ENCODE measurements around the gene FBXO36. TPM values are rescaled to one million over a fixed set of nuclear protein-coding genes. Genes with fewer than 3 reads are reported as not detected.
"Not testable (repeated sequence)": the region's sequence is repeated elsewhere in the genome, so short reads cannot be mapped to it uniquely, and the experiment has no call there.

Gene FBXO36
- total RNA-seq, 1 experiment from 2014 or later = 2.6 TPM

GRCh38 chr2:229956491-229956890 is 34.2 kb downstream of the FBXO36 start:
- H3K9me3 ChIP-seq (ENCODE audit: low read length) = no peaks in the 10 kb centered on the region
- H2AFZ ChIP-seq (ENCODE audit: low read length) = no peak overlapping the region
- no peak overlapping the region for H3K4me2 ChIP-seq (ENCODE audit: low read depth, low read length, poor library complexity, severe bottlenecking)
- DNase-seq = no peak
- H3K36me3 ChIP-seq (ENCODE audit: insufficient read depth, low read length) = no peaks in the 10 kb centered on the region
- no peak overlapping the region for H3K27ac ChIP-seq (ENCODE audit: low read length)
- no peaks in the 10 kb centered on the region for H3K79me2 ChIP-seq (ENCODE audit: low read length)
- no peak overlapping the region for H3K4me3 ChIP-seq (ENCODE audit: low read length)
- no peaks in the 10 kb centered on the region for H3K4me1 ChIP-seq (ENCODE audit: low read length)
- H3K27me3 ChIP-seq (ENCODE audit: low read length) = no peaks in the 10 kb centered on the region
- no peaks in the 10 kb centered on the region for H3K9me2 ChIP-seq (replicated peaks; ENCODE audit: insufficient read depth, low read length)
- no peak overlapping the region for H3K9ac ChIP-seq (ENCODE audit: low read length)
- no peaks in the 10 kb centered on the region for H4K20me1 ChIP-seq (ENCODE audit: insufficient read depth, low read depth, low read length)

GRCh38 chr2:229963596-229963995 is 41.3 kb downstream of the FBXO36 start:
- not testable (repeated sequence) for H3K9me3 ChIP-seq (ENCODE audit: low read length); H2AFZ ChIP-seq (ENCODE audit: low read length); H4K20me1 ChIP-seq (ENCODE audit: insufficient read depth, low read depth, low read length); H3K36me3 ChIP-seq (ENCODE audit: insufficient read depth, low read length); H3K9ac ChIP-seq (ENCODE audit: low read length); H3K27me3 ChIP-seq (ENCODE audit: low read length); H3K4me2 ChIP-seq (ENCODE audit: low read depth, low read length, poor library complexity, severe bottlenecking); H3K4me1 ChIP-seq (ENCODE audit: low read length); H3K79me2 ChIP-seq (ENCODE audit: low read length); H3K27ac ChIP-seq (ENCODE audit: low read length); DNase-seq; H3K9me2 ChIP-seq (replicated peaks; ENCODE audit: insufficient read depth, low read length); H3K4me3 ChIP-seq (ENCODE audit: low read length)

GRCh38 chr2:229969921-229970320 is 47.6 kb downstream of the FBXO36 start:
- Histone ChIP-seq H4K20me1 (ENCODE audit: insufficient read depth, low read depth, low read length) (no peaks in the 10 kb centered on the region), H3K4me1 (ENCODE audit: low read length) (no peaks in the 10 kb centered on the region), H2AFZ (ENCODE audit: low read length) (no peak overlapping the region), H3K36me3 (ENCODE audit: insufficient read depth, low read length) (no peaks in the 10 kb centered on the region), H3K9ac (ENCODE audit: low read length) (no peak overlapping the region), H3K79me2 (ENCODE audit: low read length) (no peaks in the 10 kb centered on the region), H3K9me3 (ENCODE audit: low read length) (no peaks in the 10 kb centered on the region), H3K9me2 (replicated peaks; ENCODE audit: insufficient read depth, low read length) (no peaks in the 10 kb centered on the region), H3K4me2 (ENCODE audit: low read depth, low read length, poor library complexity, severe bottlenecking) (no peak overlapping the region), H3K27me3 (ENCODE audit: low read length) (no peaks in the 10 kb centered on the region), H3K27ac (ENCODE audit: low read length) (no peak overlapping the region), H3K4me3 (ENCODE audit: low read length) (no peak overlapping the region)
- no peak for DNase-seq

- no peak overlapping the region for H2AFZ ChIP-seq (ENCODE audit: low read length)
- H3K9me3 ChIP-seq (ENCODE audit: low read length) = no peaks in the 10 kb centered on the region
- H3K79me2 ChIP-seq (ENCODE audit: low read length) = no peaks in the 10 kb centered on the region
- H3K4me1 ChIP-seq (ENCODE audit: low read length) = no peaks in the 10 kb centered on the region
- H3K9ac ChIP-seq (ENCODE audit: low read length) = no peak overlapping the region
- H3K4me2 ChIP-seq (ENCODE audit: low read depth, low read length, poor library complexity, severe bottlenecking) = no peak overlapping the region
- H3K9me2 ChIP-seq (replicated peaks; ENCODE audit: insufficient read depth, low read length) = no peaks in the 10 kb centered on the region
- no peak overlapping the region for H3K4me3 ChIP-seq (ENCODE audit: low read length)
- H3K36me3 ChIP-seq (ENCODE audit: insufficient read depth, low read length) = no peaks in the 10 kb centered on the region
- DNase-seq = no peak
- H3K27me3 ChIP-seq (ENCODE audit: low read length) = no peaks in the 10 kb centered on the region
- no peaks in the 10 kb centered on the region for H4K20me1 ChIP-seq (ENCODE audit: insufficient read depth, low read depth, low read length)
- H3K27ac ChIP-seq (ENCODE audit: low read length) = no peak overlapping the region
Observed at GRCh38 chr2:229970406-229970805, 48.1 kb downstream of the FBXO36 start.

- Histone ChIP-seq H3K79me2 (ENCODE audit: low read length) (no peaks in the 10 kb centered on the region), H3K9me3 (ENCODE audit: low read length) (no peaks in the 10 kb centered on the region), H4K20me1 (ENCODE audit: insufficient read depth, low read depth, low read length) (no peaks in the 10 kb centered on the region), H3K4me2 (ENCODE audit: low read depth, low read length, poor library complexity, severe bottlenecking) (no peak overlapping the region), H3K27ac (ENCODE audit: low read length) (no peak overlapping the region), H3K27me3 (ENCODE audit: low read length) (no peaks in the 10 kb centered on the region), H3K9me2 (replicated peaks; ENCODE audit: insufficient read depth, low read length) (no peaks in the 10 kb centered on the region), H2AFZ (ENCODE audit: low read length) (no peak overlapping the region), H3K4me1 (ENCODE audit: low read length) (no peaks in the 10 kb centered on the region), H3K36me3 (ENCODE audit: insufficient read depth, low read length) (no peaks in the 10 kb centered on the region), H3K4me3 (ENCODE audit: low read length) (no peak overlapping the region), H3K9ac (ENCODE audit: low read length) (no peak overlapping the region)
- no peak for DNase-seq
Observed at GRCh38 chr2:229971298-229971790, 49.0 kb downstream of the FBXO36 start.

GRCh38 chr2:229974266-229974665 is 52.0 kb downstream of the FBXO36 start:
- no peaks in the 10 kb centered on the region for H3K9me2 ChIP-seq (replicated peaks; ENCODE audit: insufficient read depth, low read length)
- H3K36me3 ChIP-seq (ENCODE audit: insufficient read depth, low read length) = no peaks in the 10 kb centered on the region
- no peak for DNase-seq
- no peaks in the 10 kb centered on the region for H3K27me3 ChIP-seq (ENCODE audit: low read length)
- no peak overlapping the region for H3K27ac ChIP-seq (ENCODE audit: low read length)
- H3K79me2 ChIP-seq (ENCODE audit: low read length) = no peaks in the 10 kb centered on the region
- H3K9me3 ChIP-seq (ENCODE audit: low read length) = no peaks in the 10 kb centered on the region
- H2AFZ ChIP-seq (ENCODE audit: low read length) = no peak overlapping the region
- no peak overlapping the region for H3K4me2 ChIP-seq (ENCODE audit: low read depth, low read length, poor library complexity, severe bottlenecking)
- H3K4me3 ChIP-seq (ENCODE audit: low read length) = no peak overlapping the region
- H3K9ac ChIP-seq (ENCODE audit: low read length) = no peak overlapping the region
- H3K4me1 ChIP-seq (ENCODE audit: low read length) = no peaks in the 10 kb centered on the region
- H4K20me1 ChIP-seq (ENCODE audit: insufficient read depth, low read depth, low read length) = no peaks in the 10 kb centered on the region

GRCh38 chr2:229980431-229981184 is 58.3 kb downstream of the FBXO36 start:
- Histone ChIP-seq H3K79me2 (ENCODE audit: low read length) (no peaks in the 10 kb centered on the region), H3K9me3 (ENCODE audit: low read length) (no peaks in the 10 kb centered on the region), H3K4me1 (ENCODE audit: low read length) (no peaks in the 10 kb centered on the region), H4K20me1 (ENCODE audit: insufficient read depth, low read depth, low read length) (no peaks in the 10 kb centered on the region), H3K4me2 (ENCODE audit: low read depth, low read length, poor library complexity, severe bottlenecking) (no peak overlapping the region), H3K9me2 (replicated peaks; ENCODE audit: insufficient read depth, low read length) (no peaks in the 10 kb centered on the region), H3K27ac (ENCODE audit: low read length) (no peak overlapping the region), H3K4me3 (ENCODE audit: low read length) (no peak overlapping the region), H3K9ac (ENCODE audit: low read length) (no peak overlapping the region), H2AFZ (ENCODE audit: low read length) (no peak overlapping the region), H3K27me3 (ENCODE audit: low read length) (no peaks in the 10 kb centered on the region), H3K36me3 (ENCODE audit: insufficient read depth, low read length) (no peaks in the 10 kb centered on the region)
- DNase-seq = no peak

GRCh38 chr2:229993236-229993635 is 70.9 kb downstream of the FBXO36 start:
- Histone ChIP-seq H3K27me3 (ENCODE audit: low read length) (no peaks in the 10 kb centered on the region), H3K9me3 (ENCODE audit: low read length) (no peaks in the 10 kb centered on the region), H3K4me1 (ENCODE audit: low read length) (no peaks in the 10 kb centered on the region), H3K36me3 (ENCODE audit: insufficient read depth, low read length) (no peaks in the 10 kb centered on the region), H3K9me2 (replicated peaks; ENCODE audit: insufficient read depth, low read length) (no peaks in the 10 kb centered on the region), H3K4me2 (ENCODE audit: low read depth, low read length, poor library complexity, severe bottlenecking) (no peak overlapping the region), H2AFZ (ENCODE audit: low read length) (no peak overlapping the region), H3K27ac (ENCODE audit: low read length) (no peak overlapping the region), H3K4me3 (ENCODE audit: low read length) (no peak overlapping the region), H4K20me1 (ENCODE audit: insufficient read depth, low read depth, low read length) (no peaks in the 10 kb centered on the region), H3K9ac (ENCODE audit: low read length) (no peak overlapping the region), H3K79me2 (ENCODE audit: low read length) (no peaks in the 10 kb centered on the region)
- no peak for DNase-seq

Data from Karpas-422 (cell line).